Endothelial cell of umbilical vein (primary cell): Measurements from ENCODE around the gene KIFAP3. TPM values are rescaled to one million over a fixed set of nuclear protein-coding genes. Genes with fewer than 3 reads are reported as not detected.

Experiments used
- BruUV-seq: library from RNA; stranded (reverse); fragments of 400-500 nt; replicated peaks from 2 replicates; lab custom pipeline; 2021; lab: Mats Ljungman, UMichigan
- CTCF ChIA-PET: fragments of 300-600, 350-600 bp; sonication (Branson Sonifier 250); formaldehyde crosslinking; loops from one replicate; lab custom pipeline; 2021; ENCODE audit warnings: antibody characterized with exemption, inconsistent platforms; lab: Charles Lee
- POLR2A ChIA-PET: fragments of 300-600, 350-600 bp; sonication (Branson Sonifier 250); formaldehyde crosslinking; loops from one replicate; lab custom pipeline; 2021; ENCODE audit warnings: antibody characterized with exemption, inconsistent platforms; lab: Charles Lee
- DNase-seq: peaks from one replicate; pipeline ENCODE4 v3.0.0-alpha.2; 2011; ENCODE audit warnings: low read depth, low spot score
- FAIRE-seq: peaks from 2 replicates; lab custom pipeline; 2011; peaks lifted over from hg19 to GRCh38; lab: Jason Lieb, UNC
- H2AFZ ChIP-seq: 2 replicates; pipeline ENCODE4 v1.6.0; 2012; ENCODE audit warnings: low read depth, low read length, control low read depth, inconsistent platforms
- H3K27ac ChIP-seq: 2 replicates; pipeline ENCODE4 v1.5.1; 2011; ENCODE audit warnings: low read depth, mild to moderate bottlenecking, control low read depth, low read length, moderate library complexity; ENCODE audit not compliant: insufficient read depth
- H3K27me3 ChIP-seq, 2 experiments: 2 replicates each; pipeline versions ENCODE4 v1.6.0 to v1.6.1; 2011; ENCODE audit warnings: low read length in 2 of 2, mixed read lengths in 1 of 2; ENCODE audit not compliant: control insufficient read depth in 2 of 2, insufficient read depth in 2 of 2
- H3K36me3 ChIP-seq, 2 experiments: 2 replicates in 1 of 2; 3 replicates in 1 of 2; pipeline ENCODE4 v1.5.1; 2011; ENCODE audit warnings: low read length in 2 of 2, mild to moderate bottlenecking in 1 of 2, moderate library complexity in 1 of 2; ENCODE audit not compliant: control insufficient read depth in 2 of 2, insufficient read depth in 2 of 2; ENCODE audit errors: extremely low read depth in 1 of 2
- H3K4me1 ChIP-seq: 3 replicates; pipeline ENCODE4 v1.5.1; 2011; ENCODE audit warnings: mild to moderate bottlenecking, low read length; ENCODE audit not compliant: control insufficient read depth, insufficient read depth; ENCODE audit errors: extremely low read depth
- H3K4me2 ChIP-seq: 2 replicates; pipeline ENCODE4 v1.6.1; 2011; ENCODE audit warnings: low read length, control low read depth, mixed read lengths; ENCODE audit not compliant: insufficient read depth
- H3K4me3 ChIP-seq, 3 experiments: fragments of 200-600 bp in 1 of 3; sonication (generic), shearing (Covaris generic) in 1 of 3; replicated peaks in 1 of 3; 2 replicates each; pipeline ENCODE4 v1.5.1; 2011 to 2016; ENCODE audit warnings: control low read depth in 3 of 3, low read length in 3 of 3, mild to moderate bottlenecking in 2 of 3, inconsistent platforms in 1 of 3, low read depth in 1 of 3, moderate library complexity in 1 of 3; ENCODE audit not compliant: insufficient read depth in 1 of 3
- H3K79me2 ChIP-seq: 2 replicates; pipeline ENCODE4 v1.6.0; 2012; ENCODE audit warnings: low read length, inconsistent platforms; ENCODE audit not compliant: control insufficient read depth, insufficient read depth
- H3K9ac ChIP-seq: replicated peaks from 2 replicates; pipeline ENCODE3; 2011; ENCODE audit warnings: low read length, control low read depth; ENCODE audit not compliant: insufficient read depth; ENCODE audit errors: extremely low read depth
- H3K9me1 ChIP-seq: replicated peaks from 3 replicates; pipeline ENCODE4 v1.6.0; 2011; ENCODE audit warnings: mild to moderate bottlenecking, low read length; ENCODE audit not compliant: control insufficient read depth, insufficient read depth; ENCODE audit errors: extremely low read depth
- H3K9me3 ChIP-seq: replicated peaks from 2 replicates; pipeline ENCODE4 v1.5.1; 2012; ENCODE audit warnings: low read length, inconsistent platforms; ENCODE audit not compliant: control insufficient read depth, insufficient read depth
- H4K20me1 ChIP-seq: replicated peaks from 2 replicates; pipeline ENCODE3; 2011; ENCODE audit warnings: mild to moderate bottlenecking, low read length; ENCODE audit not compliant: control insufficient read depth, insufficient read depth; ENCODE audit errors: extremely low read depth
- CTCF ChIP-seq, 2 donors: IDR thresholded peaks; 1 replicate in 1 of 2; 2 replicates in 1 of 2; pipeline ENCODE4 v1.5.1; 2011; ENCODE audit warnings: low read length in 2 of 2, mild to moderate bottlenecking in 2 of 2, moderate library complexity in 2 of 2, control low read depth in 1 of 2, inconsistent platforms in 1 of 2, low read depth in 1 of 2; ENCODE audit not compliant: insufficient read depth in 1 of 2; ENCODE audit errors: extremely low read depth in 1 of 2
- EZH2 ChIP-seq: IDR thresholded peaks from 2 replicates; pipeline ENCODE4 v1.6.1; 2012; ENCODE audit warnings: borderline replicate concordance, low read depth, mild to moderate bottlenecking, moderate library complexity, low read length, inconsistent platforms; ENCODE audit not compliant: severe bottlenecking
- FOS ChIP-seq: IDR thresholded peaks from 2 replicates; pipeline ENCODE4 v1.6.1; 2011; ENCODE audit warnings: mild to moderate bottlenecking, low read length, moderate library complexity, borderline replicate concordance; ENCODE audit not compliant: insufficient read depth
- GATA2 ChIP-seq: IDR thresholded peaks from 2 replicates; pipeline ENCODE4 v1.7.0; 2011; ENCODE audit warnings: low read depth, mild to moderate bottlenecking, moderate library complexity, mixed read lengths, low read length; ENCODE audit not compliant: insufficient read length, insufficient read depth
- JUN ChIP-seq: IDR thresholded peaks from 2 replicates; pipeline ENCODE4 v1.6.1; 2011; ENCODE audit warnings: borderline replicate concordance, low read depth; ENCODE audit not compliant: insufficient read length, insufficient read depth
- MAX ChIP-seq: IDR thresholded peaks from 2 replicates; pipeline ENCODE4 v1.6.1; 2011; ENCODE audit not compliant: insufficient read depth, insufficient read length
- MYC ChIP-seq: IDR thresholded peaks from one replicate; pipeline ENCODE4 v1.6.1; 2011; ENCODE audit warnings: mild to moderate bottlenecking, low read depth, low read length
- POLR2A ChIP-seq: IDR thresholded peaks from 2 replicates; pipeline ENCODE4 v1.6.1; 2012; ENCODE audit warnings: low read depth, mild to moderate bottlenecking, control low read depth, low read length
- POLR2AphosphoS5 ChIP-seq: IDR thresholded peaks from 2 replicates; pipeline ENCODE4 v1.6.1; 2012; ENCODE audit warnings: low read depth, mild to moderate bottlenecking, control low read depth, low read length, moderate library complexity; ENCODE audit not compliant: insufficient read depth
- dilution Hi-C: fragments of 300-500 bp; cut with MboI; formaldehyde crosslinking; loops from one replicate; pipeline ENCODE4 v1.15.0; 2019; ENCODE audit warnings: low sequenced_read_pairs; ENCODE audit not compliant: extremely low pct_ligation_motif_present
- intact Hi-C: fragments of 100-400 bp; cut with micrococcal nuclease; formaldehyde crosslinking; loops from one replicate; pipeline ENCODE4 v1.10.0; 2022
- polyA plus RNA-seq, 4 experiments: library from polyadenylated mRNA; depleted of rRNA in 3 of 4; stranded (reverse) in 3 of 4; unstranded in 1 of 4; fragments of >200 nt; gene quantifications; 2 replicates each; pipeline versions ENCODE4 v1.2.1 to v1.2.3, GENCODE V29; 2011 to 2012; ENCODE audit warnings: missing spikeins in 1 of 4
- total RNA-seq: library from RNA; stranded (reverse); gene quantifications from 2 replicates; pipeline ENCODE4 v1.2.3, GENCODE V29; 2021

The KIFAP3 gene
- total and polyA plus RNA-seq, 2 donors (not counting 3 experiments of a cell fraction or from before 2014, with no cell fraction given): 6.4 to 17.5 TPM

GRCh38 chr1:170078610-170079189 is 4.2 kb upstream of the KIFAP3 start:
- FAIRE-seq (no peak), DNase-seq (no peak)
- no TSS peak for BruUV-seq
- ChIA-PET POLR2A (no interaction called here), CTCF (no interaction called here)
- Histone ChIP-seq H3K9me1 (no peaks in the 10 kb centered on the region), H4K20me1 (no peaks in the 10 kb centered on the region), H2AFZ (no peak overlapping the region), H3K4me3 (no peak overlapping the region), H3K9me3 (no peaks in the 10 kb centered on the region), H3K27me3 (no peaks in the 10 kb centered on the region), H3K27ac (no peak overlapping the region), H3K4me2 (no peak overlapping the region), H3K4me1 (peaks cover 3% of the 10 kb centered on the region), H3K79me2 (peaks cover 2% of the 10 kb centered on the region), H3K9ac (no peak overlapping the region), H3K36me3 (no peaks in the 10 kb centered on the region)
- intact Hi-C loops (loop anchor here (10.0 kb wide), 2 partner anchors 456 to 586 kb away; partner anchors contain the start of genes GORAB and PRRX1), dilution Hi-C loops (no loop called here)
- no peak for TF ChIP-seq GATA2
- no peak for TF ChIP-seq POLR2A
- no peak for TF ChIP-seq FOS
- TF ChIP-seq JUN: no peak
- no peak for TF ChIP-seq POLR2AphosphoS5
- TF ChIP-seq EZH2: no peak
- no peak for TF ChIP-seq MYC
- no peak for TF ChIP-seq CTCF (IDR thresholded peaks at IDR 0.05; ENCODE audit: extremely low read depth in 1 of 2, insufficient read depth in 1 of 2, low read depth in 1 of 2, low read length in 2 of 2)
- TF ChIP-seq MAX: no peak
